K562 (cell line): ENCODE measurements around the gene TIMP3. TPM values are rescaled to one million over a fixed set of nuclear protein-coding genes. Genes with fewer than 3 reads are reported as not detected.

ENCODE experiments used
- ATAC-seq: fragments of 200-7000 bp; cut with Tn5 transposase; 3 replicates; pipeline ENCODE4 v1.9.1; 2020; ENCODE audit warnings: moderate library complexity
- BruUV-seq: library from RNA; stranded (reverse); fragments of 400-500 nt; replicated peaks from 2 replicates; lab custom pipeline; 2021; lab: Mats Ljungman, UMichigan
- CTCF ChIA-PET: fragments of 300-600 bp; formaldehyde crosslinking; extraction: SDS; loops from one replicate; lab custom pipeline; 2021; ENCODE audit warnings: low intra/inter-chr PET ratio; lab: Yijun Ruan, JAX
- POLR2A ChIA-PET: fragments of 300-600, 350-650 bp; sonication (Branson Sonifier 250); formaldehyde crosslinking; extraction: SDS; loops from one replicate; lab custom pipeline; 2021; ENCODE audit warnings: antibody characterized with exemption, inconsistent platforms; lab: Yijun Ruan, JAX
- DNase-seq, 4 experiments: peaks; one replicate each; pipeline versions ENCODE4 v3.0.0 to v3.0.0-alpha.2; 2011 to 2018; ENCODE audit warnings: low spot score in 3 of 4, mixed read lengths in 3 of 4; ENCODE audit errors: extremely low read depth in 1 of 4
- FAIRE-seq: peaks from 2 replicates; lab custom pipeline; 2011; peaks lifted over from hg19 to GRCh38; lab: Jason Lieb, UNC
- H2AFZ ChIP-seq: 2 replicates; pipeline ENCODE4 v1.6.0; 2011; ENCODE audit warnings: low read depth, low read length, control low read depth, inconsistent platforms
- H3K27ac ChIP-seq: fragments of 200-600 bp; 3 replicates; pipeline ENCODE4 v1.8.0; 2011; ENCODE audit warnings: low read depth, mild to moderate bottlenecking, control low read depth, inconsistent platforms, low read length, moderate library complexity, mixed read lengths; ENCODE audit errors: extremely low read depth
- H3K27me3 ChIP-seq, 2 experiments: fragments of 300-600 bp in 1 of 2; 2 replicates in 1 of 2; 3 replicates in 1 of 2; pipeline versions ENCODE4 v1.6.0 to v1.8.0; 2011; ENCODE audit warnings: inconsistent platforms in 2 of 2, low read length in 2 of 2, mild to moderate bottlenecking in 1 of 2, mixed read lengths in 1 of 2, moderate library complexity in 1 of 2; ENCODE audit not compliant: control insufficient read depth in 2 of 2, insufficient read depth in 2 of 2
- H3K36me3 ChIP-seq: fragments of 300-600 bp; 3 replicates; pipeline ENCODE4 v1.8.0; 2011; ENCODE audit warnings: mild to moderate bottlenecking, low read length, inconsistent platforms; ENCODE audit not compliant: control insufficient read depth, insufficient read depth
- H3K4me1 ChIP-seq, 2 experiments: fragments of 200-600 bp in 1 of 2; replicated peaks in 1 of 2; 2 replicates in 1 of 2; 3 replicates in 1 of 2; pipeline versions ENCODE4 v1.5.1 to v1.8.0; 2011; ENCODE audit warnings: inconsistent platforms in 2 of 2, low read length in 2 of 2, mild to moderate bottlenecking in 1 of 2, mixed read lengths in 1 of 2, moderate library complexity in 1 of 2; ENCODE audit not compliant: control insufficient read depth in 2 of 2, insufficient read depth in 2 of 2
- H3K4me2 ChIP-seq: 2 replicates; pipeline ENCODE4 v1.6.1; 2011; ENCODE audit warnings: low read length, control low read depth, inconsistent platforms, mixed read lengths; ENCODE audit not compliant: insufficient read depth
- H3K4me3 ChIP-seq: fragments of 200-600 bp; sonication (generic), shearing (Covaris generic); 2 replicates; pipeline ENCODE4 v1.5.1; 2016; ENCODE audit warnings: control low read depth, inconsistent platforms
- H3K79me2 ChIP-seq: fragments of 200-600 bp; 3 replicates; pipeline ENCODE4 v1.8.0; 2011; ENCODE audit warnings: low read length, inconsistent platforms; ENCODE audit not compliant: control insufficient read depth, insufficient read depth
- H3K9ac ChIP-seq, 2 experiments: 2 replicates each; pipeline versions ENCODE4 v1.6.0 to v1.6.1; 2011; ENCODE audit warnings: low read depth in 2 of 2, low read length in 2 of 2, control low read depth in 1 of 2, inconsistent platforms in 1 of 2, mild to moderate bottlenecking in 1 of 2, mixed read lengths in 1 of 2; ENCODE audit not compliant: insufficient read depth in 1 of 2
- H3K9me1 ChIP-seq: one replicate; pipeline ENCODE4 v1.6.0; 2011; ENCODE audit warnings: inconsistent platforms, mild to moderate bottlenecking, low read length, moderate library complexity; ENCODE audit not compliant: control insufficient read depth, insufficient read depth
- H3K9me3 ChIP-seq: replicated peaks from 2 replicates; pipeline ENCODE4 v1.5.1; 2011; ENCODE audit warnings: low read depth, low read length, inconsistent platforms; ENCODE audit not compliant: control insufficient read depth, insufficient read depth
- H4K20me1 ChIP-seq: replicated peaks from 2 replicates; pipeline ENCODE4 v1.6.1; 2011; ENCODE audit warnings: low read length, inconsistent platforms, mixed read lengths; ENCODE audit not compliant: control insufficient read depth, insufficient read depth
- BRCA1 ChIP-seq, 2 experiments: fragments of 450-650 bp in 1 of 2; sonication (generic) in 1 of 2; formaldehyde crosslinking in 1 of 2; IDR thresholded peaks; 2 replicates each; pipeline versions ENCODE4 v1.5.0 to v1.6.1; 2017 to 2020; ENCODE audit warnings: mild to moderate bottlenecking in 1 of 2, missing genetic modification reagents in 1 of 2
- C11orf30 ChIP-seq: fragments of 450-650 bp; IDR thresholded peaks from 2 replicates; pipeline ENCODE4 v1.6.1; 2016; ENCODE audit warnings: low read depth, mild to moderate bottlenecking
- CBX3 ChIP-seq, 2 experiments: IDR thresholded peaks; 1 replicate in 1 of 2; 2 replicates in 1 of 2; pipeline ENCODE4 v1.6.1; 2012; ENCODE audit warnings: inconsistent platforms in 2 of 2, low read length in 2 of 2, borderline replicate concordance in 1 of 2, control low read depth in 1 of 2
- DPF2 ChIP-seq: fragments of 450-650 bp; IDR thresholded peaks from 2 replicates; pipeline ENCODE4 v1.6.1; 2016
- ELK1 ChIP-seq: sonication (generic); formaldehyde crosslinking; IDR thresholded peaks from 2 replicates; pipeline ENCODE4 v1.8.1; 2022; ENCODE audit warnings: missing genetic modification reagents
- KLF1 ChIP-seq: fragments of 450-650 bp; IDR thresholded peaks from 2 replicates; pipeline ENCODE4 v1.6.1; 2016; ENCODE audit warnings: missing genetic modification characterization, missing compliant biosample characterization
- KLF13 ChIP-seq: fragments of 450-650 bp; IDR thresholded peaks from 2 replicates; pipeline ENCODE4 v1.6.1; 2016; ENCODE audit warnings: missing genetic modification characterization, low read depth, mild to moderate bottlenecking, missing compliant biosample characterization, moderate library complexity, borderline replicate concordance
- NUFIP1 ChIP-seq: fragments of 450-650 bp; IDR thresholded peaks from 2 replicates; pipeline ENCODE4 v1.6.1; 2018; ENCODE audit not compliant: partially characterized antibody
- POLR2H ChIP-seq: IDR thresholded peaks from 2 replicates; pipeline ENCODE4 v1.6.1; 2016; ENCODE audit warnings: missing genetic modification characterization, low read depth, mild to moderate bottlenecking, control low read depth, missing compliant biosample characterization, moderate library complexity
- RAD51 ChIP-seq: fragments of 450-650 bp; IDR thresholded peaks from 2 replicates; pipeline ENCODE4 v1.7.1; 2016; ENCODE audit warnings: low read depth, mild to moderate bottlenecking, borderline replicate concordance
- RBM34 ChIP-seq: fragments of 200-400 bp; formaldehyde crosslinking; IDR thresholded peaks from 2 replicates; pipeline ENCODE4 v1.6.1; 2018; ENCODE audit warnings: low read length, borderline replicate concordance; ENCODE audit not compliant: insufficient read depth
- RBM39 ChIP-seq: fragments of 200-400 bp; formaldehyde crosslinking; optimal IDR thresholded peaks from 2 replicates; pipeline ENCODE3; 2018; ENCODE audit warnings: low read depth, low read length
- SNIP1 ChIP-seq: fragments of 450-650 bp; IDR thresholded peaks from 2 replicates; pipeline ENCODE4 v1.7.1; 2017; ENCODE audit warnings: low read depth, mild to moderate bottlenecking
- TBP ChIP-seq: optimal IDR thresholded peaks from 2 replicates; pipeline ENCODE3; 2011; ENCODE audit warnings: low read depth, low read length, improper control_type of control experiment
- XRCC3 ChIP-seq: fragments of 450-650 bp; IDR thresholded peaks from 2 replicates; pipeline ENCODE4 v1.6.1; 2017; ENCODE audit warnings: mild to moderate bottlenecking, moderate library complexity
- ZNF583 ChIP-seq: fragments of 250-450 bp; sonication (Bioruptor Pico); IDR thresholded peaks from 2 replicates; pipeline ENCODE4 v1.4.0; 2020
- ZNF717 ChIP-seq: fragments of 250-450 bp; sonication (Bioruptor Pico); IDR thresholded peaks from 2 replicates; pipeline ENCODE4 v1.5.0; 2021
- WGBS: fragments of 100-300 bp; shearing (Covaris generic); methylation state at CpG from one replicate; pipeline ENCODE4 v1.1.6; 2016; ENCODE audit warnings: low coverage, mixed read lengths; ENCODE audit not compliant: insufficient coverage; ENCODE audit errors: missing lambda C conversion rate; 5-methylcytosine and 5-hydroxymethylcytosine counted together
- in situ Hi-C: fragments of 300-500 bp; cut with MboI; formaldehyde crosslinking; loops from 4 replicates; pipeline ENCODE4 v1.15.0; 2018; ENCODE audit warnings: inconsistent platforms, mixed read lengths
- intact Hi-C: fragments of 100-400 bp; cut with micrococcal nuclease; formaldehyde crosslinking; loops from 2 replicates; pipeline ENCODE4 v1.14.2; 2022
- polyA plus RNA-seq, 8 experiments: library from polyadenylated mRNA; depleted of rRNA in 4 of 8; stranded (reverse) in 5 of 8; unstranded in 3 of 8; fragments of >200 nt; fragmentation: Nextera tagmentation in 2 of 8; fragmentation: Illumina TruSeq in 1 of 8; extraction: Ambion mirVana in 2 of 8; extraction: Trizol in 1 of 8; gene quantifications; 2 replicates each; pipeline versions ENCODE4 v1.2.1 to v1.2.3, GENCODE V29; 2011 to 2014; ENCODE audit warnings: inconsistent platforms in 1 of 8, missing spikeins in 1 of 8
- total RNA-seq, 7 experiments: library from RNA; depleted of rRNA in 6 of 7; stranded (reverse); fragments of >200 nt in 6 of 7; fragmentation: Illumina TruSeq in 2 of 7; extraction: Trizol in 2 of 7; gene quantifications; 2 replicates each; pipeline versions ENCODE4 v1.2.1 to v1.2.3, GENCODE V29; 2011 to 2021; ENCODE audit warnings: low replicate concordance in 1 of 7

Gene TIMP3
- total and polyA plus RNA-seq, 9 of the 15 experiments (the other 6 are each of a cell fraction or from before 2014, with no cell fraction given), result 0.07 to 0.73 (median 0.18) TPM

GRCh38 chr22:32858121-32858703 is 56.7 kb downstream of the TIMP3 start:
- H3K9me1 ChIP-seq, result no peaks in the 10 kb centered on the region
- CTCF ChIA-PET, result no interaction called here
- no peak for TF ChIP-seq TBP
- TF ChIP-seq KLF1 (tag), result no peak
- no peak for TF ChIP-seq RAD51
- TF ChIP-seq C11orf30, result no peak
- no peak for TF ChIP-seq RBM39
- TF ChIP-seq KLF13 (tag), result no peak
- TF ChIP-seq POLR2H, result no peak
- no peak for TF ChIP-seq BRCA1 (IDR thresholded peaks at IDR 0.05)
- TF ChIP-seq BRCA1 (CRISPR knock-in tag; IDR thresholded peaks at IDR 0.05), result no peak
- no peak for TF ChIP-seq RBM34
- TF ChIP-seq ELK1 (CRISPR knock-in tag), result no peak
- TF ChIP-seq XRCC3, result no peak
- no peak for TF ChIP-seq ZNF583
- no peak for TF ChIP-seq ZNF717 (CRISPR knock-in tag)
- no peak for TF ChIP-seq CBX3 (IDR thresholded peaks at IDR 0.05; ENCODE audit: borderline replicate concordance in 1 of 2, low read length in 2 of 2)
- no peak for TF ChIP-seq NUFIP1
- no peak for TF ChIP-seq SNIP1
- TF ChIP-seq DPF2, result no peak
- H3K79me2 ChIP-seq, result no peaks in the 10 kb centered on the region
- no peak overlapping the region for H3K4me3 ChIP-seq
- no peak overlapping the region for H2AFZ ChIP-seq
- ATAC-seq (no peak), FAIRE-seq (no peak), DNase-seq (no peak)
- no peak overlapping the region for H3K4me2 ChIP-seq
- H3K9me3 ChIP-seq, result no peaks in the 10 kb centered on the region
- no TSS peak for BruUV-seq
- POLR2A ChIA-PET, result no interaction called here
- H3K36me3 ChIP-seq, result no peaks in the 10 kb centered on the region
- WGBS, result 60% methylated on average over 2 of the region's 3 CpGs
- intact Hi-C loops, result no loop called here
- no peaks in the 10 kb centered on the region for H4K20me1 ChIP-seq
- H3K27ac ChIP-seq, result no peak overlapping the region
- peaks cover 0 to 1% of the 10 kb centered on the region in 2 experiments; a peak in 3 of 5 replicates for H3K4me1 ChIP-seq
- H3K27me3 ChIP-seq, result no peaks in the 10 kb centered on the region
- no peak overlapping the region; a peak in 1 of 4 replicates for H3K9ac ChIP-seq
- in situ Hi-C loops, result no loop called here
